Measurements from ENCODE around the gene CACNA1G. TPM values are rescaled to one million over a fixed set of nuclear protein-coding genes. Genes with fewer than 3 reads are reported as not detected.

CACNA1G gene
- polyA plus RNA-seq, 1 donor (not counting 4 experiments of a cell fraction or from before 2014, with no cell fraction given) = 0.07 TPM

GRCh38 chr17:50540560-50541401, 19.7 kb upstream of the CACNA1G start:
- Histone ChIP-seq H3K27ac (ENCODE audit: control insufficient read depth, insufficient read depth, low read length) (peak overlapping the region; percentile 14), H3K4me2 (ENCODE audit: control insufficient read depth, extremely low read depth, insufficient read depth, low read depth, low read length) (peak overlapping the region; percentile 82), H3K27me3 (ENCODE audit: control insufficient read depth, extremely low read depth, insufficient read depth, low read length) (no peaks in the 10 kb centered on the region), H3K9ac (ENCODE audit: control insufficient read depth, extremely low read depth, insufficient read depth, low read length) (peak overlapping the region; percentile 22), H3K36me3 (ENCODE audit: control insufficient read depth in 2 of 2, extremely low read depth in 1 of 2, insufficient read depth in 2 of 2, low read length in 2 of 2) (peaks cover 26 to 56% of the 10 kb centered on the region in 2 experiments), H3K79me2 (ENCODE audit: control insufficient read depth, insufficient read depth, low read length) (peaks cover 39% of the 10 kb centered on the region), H3K4me3 (ENCODE audit: control insufficient read depth in 2 of 3, extremely low read depth in 1 of 3, insufficient read depth in 2 of 3, low read depth in 1 of 3, low read length in 3 of 3) (no peak overlapping the region), H2AFZ (ENCODE audit: control insufficient read depth, low read length) (no peak overlapping the region), H4K20me1 (ENCODE audit: control insufficient read depth, extremely low read depth, insufficient read depth, low read length) (peaks cover 7% of the 10 kb centered on the region), H3K9me1 (ENCODE audit: control insufficient read depth, extremely low read depth, insufficient read depth, low read length) (peaks cover 3% of the 10 kb centered on the region), H3K9me3 (ENCODE audit: control insufficient read depth, low read depth, low read length) (no peaks in the 10 kb centered on the region), H3K4me1 (ENCODE audit: control insufficient read depth, extremely low read depth, insufficient read depth, low read length) (peaks cover 73% of the 10 kb centered on the region)
- no peak for DNase-seq (ENCODE audit: low read depth, low spot score)
- TF ChIP-seq EZH2 (IDR thresholded peaks at IDR 0.05; ENCODE audit: low read length) (no peak), CTCF (optimal IDR thresholded peaks at IDR 0.05 in 1 of 3, IDR thresholded peaks at IDR 0.05 in 1 of 3, conservative IDR thresholded peaks at IDR 0.05 in 1 of 3; ENCODE audit: extremely low read depth in 1 of 3, insufficient read depth in 2 of 3, low read length in 3 of 3) (no peak)
- FAIRE-seq = no peak
- dilution Hi-C loops (cut with MboI; ENCODE audit: extremely low pct_ligation_motif_present, low sequenced_read_pairs) = no loop called here

GRCh38 chr17:50541402-50541715, 19.2 kb upstream of the CACNA1G start:
- TF ChIP-seq EZH2 (IDR thresholded peaks at IDR 0.05; ENCODE audit: low read length) (no peak), CTCF (optimal IDR thresholded peaks at IDR 0.05 in 1 of 3, IDR thresholded peaks at IDR 0.05 in 1 of 3, conservative IDR thresholded peaks at IDR 0.05 in 1 of 3; ENCODE audit: extremely low read depth in 1 of 3, insufficient read depth in 2 of 3, low read length in 3 of 3) (no peak)
- H3K79me2 ChIP-seq (ENCODE audit: control insufficient read depth, insufficient read depth, low read length) = peaks cover 33% of the 10 kb centered on the region
- H3K9me1 ChIP-seq (ENCODE audit: control insufficient read depth, extremely low read depth, insufficient read depth, low read length) = peaks cover 3% of the 10 kb centered on the region
- peaks cover 67% of the 10 kb centered on the region for H3K4me1 ChIP-seq (ENCODE audit: control insufficient read depth, extremely low read depth, insufficient read depth, low read length)
- FAIRE-seq (no peak), DNase-seq (ENCODE audit: low read depth, low spot score) (no peak)
- dilution Hi-C loops (cut with MboI; ENCODE audit: extremely low pct_ligation_motif_present, low sequenced_read_pairs) = no loop called here
- H3K9ac ChIP-seq (ENCODE audit: control insufficient read depth, extremely low read depth, insufficient read depth, low read length) = peak overlapping the region; percentile 22
- H3K36me3 ChIP-seq (ENCODE audit: control insufficient read depth in 2 of 2, extremely low read depth in 1 of 2, insufficient read depth in 2 of 2, low read length in 2 of 2) = peaks cover 24 to 51% of the 10 kb centered on the region in 2 experiments
- peak overlapping the region; percentile 82 for H3K4me2 ChIP-seq (ENCODE audit: control insufficient read depth, extremely low read depth, insufficient read depth, low read depth, low read length)
- no peak overlapping the region for H2AFZ ChIP-seq (ENCODE audit: control insufficient read depth, low read length)
- H3K27ac ChIP-seq (ENCODE audit: control insufficient read depth, insufficient read depth, low read length) = peak overlapping the region; percentile 14
- H3K9me3 ChIP-seq (ENCODE audit: control insufficient read depth, low read depth, low read length) = no peaks in the 10 kb centered on the region
- H3K27me3 ChIP-seq (ENCODE audit: control insufficient read depth, extremely low read depth, insufficient read depth, low read length) = no peaks in the 10 kb centered on the region
- H4K20me1 ChIP-seq (ENCODE audit: control insufficient read depth, extremely low read depth, insufficient read depth, low read length) = peaks cover 7% of the 10 kb centered on the region
- H3K4me3 ChIP-seq (ENCODE audit: control insufficient read depth in 2 of 3, extremely low read depth in 1 of 3, insufficient read depth in 2 of 3, low read depth in 1 of 3, low read length in 3 of 3) = peak overlapping the region in 1 of 3 experiments; percentile 47
